IPS-11a (cell line): ENCODE results near the gene ARFGAP1.
"Not testable (repeated sequence)": the region's sequence is repeated elsewhere in the genome, so short reads cannot be mapped to it uniquely, and the experiment has no call there.

Experiments used
- H3K4me3 ChIP-seq: one replicate; pipeline ENCODE4 v1.5.1; 2013; ENCODE audit warnings: low read depth, low read length, control low read depth

ARFGAP1 gene

DNA sequence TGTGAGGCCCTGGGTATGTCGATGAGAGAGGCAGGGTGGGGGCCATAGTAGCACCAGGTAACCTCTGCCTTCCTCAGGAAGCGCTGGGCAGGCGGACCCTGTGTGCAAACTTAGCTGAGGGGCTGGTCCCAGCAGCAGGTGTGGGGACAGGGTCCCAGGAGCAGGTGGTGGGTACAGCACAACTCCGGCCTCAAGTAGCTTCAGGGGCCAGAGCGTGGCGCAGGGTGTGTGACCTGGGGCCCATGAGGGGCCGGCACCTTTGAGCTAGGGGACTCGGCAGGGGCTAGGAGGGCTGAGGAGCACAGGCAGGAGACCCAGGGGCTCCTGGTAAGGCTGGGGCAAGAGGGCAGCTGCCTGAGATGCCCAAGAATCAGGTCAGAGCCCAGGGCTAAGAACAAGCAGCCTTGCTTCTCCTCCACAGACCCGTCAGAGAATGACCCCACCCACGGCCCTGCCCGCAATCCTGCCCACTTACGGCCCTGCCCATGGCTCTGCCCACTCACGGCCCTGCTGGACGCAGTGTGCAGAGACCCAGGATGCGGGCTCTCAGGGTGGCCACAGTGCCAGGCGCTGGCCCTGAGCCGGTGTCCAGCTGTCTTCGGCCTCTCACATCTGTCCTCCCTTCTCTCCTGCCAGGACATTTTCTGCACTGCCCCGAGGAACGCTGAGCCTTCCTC lies 57.6 kb downstream of the ARFGAP1 start:
- no peak overlapping the region for H3K4me3 ChIP-seq

DNA sequence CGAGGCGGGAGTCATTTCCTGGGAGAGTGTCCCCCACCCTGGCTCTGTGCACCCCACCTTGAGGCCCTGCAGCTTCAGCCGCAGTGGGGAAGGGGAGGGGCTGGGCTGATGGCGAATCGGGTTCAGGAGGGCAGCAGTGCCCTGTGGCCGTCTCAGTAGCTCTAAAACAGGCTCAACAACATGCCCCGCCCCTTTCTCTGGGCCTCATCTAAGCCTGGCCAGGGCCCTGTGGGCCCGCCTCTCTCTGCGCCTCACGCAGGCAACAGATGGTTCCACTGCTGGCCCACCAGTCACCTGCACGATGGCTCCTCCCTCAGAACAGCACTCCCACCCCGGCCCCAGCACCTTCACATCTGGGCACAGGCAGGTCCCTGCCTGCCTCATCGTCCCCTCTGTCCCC lies 58.3 kb downstream of the ARFGAP1 start:
- no peak overlapping the region for H3K4me3 ChIP-seq

DNA sequence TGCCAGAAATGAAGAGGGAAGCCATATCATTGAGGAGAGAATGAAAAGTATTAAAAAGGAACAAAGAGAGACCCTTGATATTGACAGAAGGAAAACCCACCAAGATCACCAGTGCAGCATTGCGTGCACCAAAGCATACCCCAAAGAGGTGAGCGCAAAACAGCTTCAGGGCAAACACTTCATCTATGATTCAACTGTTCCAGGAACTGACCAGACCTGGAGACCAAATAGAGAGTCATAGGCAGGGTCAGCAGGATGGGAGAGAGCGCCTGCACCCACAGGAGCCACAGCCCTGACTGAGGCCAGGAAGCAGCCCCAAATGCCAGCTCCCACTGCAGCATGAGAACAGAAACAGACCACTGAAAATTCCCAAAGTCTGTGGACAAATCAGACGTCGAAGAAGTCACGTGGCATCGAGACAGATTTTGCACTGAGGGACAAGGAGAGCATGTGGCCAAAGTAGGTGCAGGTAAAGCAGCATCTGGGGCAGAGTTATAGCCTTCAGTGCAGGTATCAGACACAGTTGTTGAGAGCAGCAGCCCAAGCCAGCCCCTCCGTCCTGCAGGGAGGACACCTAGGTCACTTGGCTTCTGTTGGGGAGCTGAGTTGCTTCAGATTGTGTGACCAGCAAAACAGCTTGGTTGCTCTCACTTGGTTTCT lies 59.3 kb downstream of the ARFGAP1 start:
- H3K4me3 ChIP-seq: no peak overlapping the region

DNA sequence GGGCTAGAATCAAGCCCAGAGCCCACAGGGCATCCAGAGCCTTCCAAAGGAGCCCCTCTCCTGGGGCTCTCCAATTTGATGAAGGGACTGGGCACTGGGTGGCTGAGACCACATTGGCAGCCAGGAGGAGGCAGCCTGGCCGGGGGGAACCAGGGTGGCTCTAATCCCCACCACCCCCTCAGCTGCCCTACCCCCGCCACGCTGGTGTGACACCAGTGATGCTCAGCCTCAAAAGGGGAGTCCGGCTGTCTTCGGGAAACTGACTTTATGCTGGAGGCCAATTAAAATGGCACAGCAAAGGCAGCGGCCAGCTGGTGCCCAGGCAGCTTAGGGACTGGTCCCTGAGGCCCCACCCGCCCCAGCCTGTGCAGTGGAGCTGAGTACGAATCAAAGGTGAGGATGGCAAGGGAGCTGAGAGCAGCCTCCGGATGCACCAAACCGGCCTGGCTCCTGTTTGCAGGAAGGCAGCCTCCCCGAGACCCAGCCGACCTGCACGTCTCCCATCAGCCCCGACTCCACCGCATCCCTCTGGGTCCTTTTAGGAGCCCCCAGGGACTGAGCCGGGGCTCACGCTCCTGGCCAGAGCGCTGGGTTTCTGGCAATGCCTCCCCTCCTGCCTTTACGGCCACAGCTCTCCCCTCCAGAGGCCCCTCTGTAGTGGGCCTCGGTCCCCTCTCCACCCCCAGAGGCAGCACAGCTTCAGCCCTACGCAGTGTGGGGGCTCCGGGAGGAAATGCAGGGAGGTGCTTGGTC lies 60.1 kb downstream of the ARFGAP1 start:
- no peak overlapping the region for H3K4me3 ChIP-seq

DNA sequence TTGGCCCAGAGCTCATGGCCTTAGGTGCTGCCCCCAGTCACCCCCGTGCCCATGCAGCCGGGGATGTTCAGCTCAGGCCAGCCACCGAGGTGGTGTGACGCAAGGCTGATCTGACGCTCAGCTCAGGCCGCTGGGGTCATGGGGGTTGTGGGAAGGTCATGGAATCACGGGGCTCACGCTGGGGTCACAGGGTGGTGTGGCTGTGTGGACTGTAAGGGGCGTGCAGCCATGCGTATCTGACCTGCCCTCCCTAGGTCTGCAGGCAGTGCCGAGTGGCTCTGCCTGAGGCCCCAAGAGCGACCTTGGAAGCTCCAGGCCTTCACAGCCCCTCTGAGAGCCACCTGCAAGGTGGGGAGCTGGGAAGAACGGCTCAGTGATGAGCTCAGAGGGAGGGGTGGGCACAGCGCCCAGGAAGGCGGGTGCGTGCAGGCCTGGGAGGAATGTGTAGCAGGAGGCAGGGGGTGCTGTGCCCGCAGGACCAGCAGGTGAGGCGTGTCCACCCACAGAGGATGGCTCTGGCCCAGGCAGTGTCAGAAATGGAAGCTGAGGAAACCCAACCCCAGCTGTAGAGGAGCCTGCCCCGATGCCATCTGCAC lies 60.7 kb downstream of the ARFGAP1 start:
- no peak overlapping the region for H3K4me3 ChIP-seq

DNA sequence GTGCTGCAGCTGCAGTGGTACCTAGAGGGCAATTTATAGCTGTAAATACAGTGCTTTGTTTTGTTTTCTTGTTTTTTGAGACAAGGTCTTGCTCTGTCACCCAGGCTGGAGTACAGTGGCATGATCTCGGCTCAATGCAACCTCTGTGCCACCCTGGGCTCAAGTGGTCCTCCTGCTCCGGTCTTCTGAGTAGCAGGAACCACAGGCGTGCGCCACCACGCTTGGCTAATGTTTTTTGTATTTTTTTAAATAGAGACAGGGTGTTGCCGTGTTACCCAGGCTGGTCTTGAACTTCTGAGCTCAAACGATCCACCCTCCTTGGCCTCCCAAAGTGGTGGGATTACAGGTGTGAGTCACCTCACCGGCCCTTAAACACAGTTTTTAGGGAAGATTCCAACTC lies 61.7 kb downstream of the ARFGAP1 start:
- H3K4me3 ChIP-seq: no peak overlapping the region

DNA sequence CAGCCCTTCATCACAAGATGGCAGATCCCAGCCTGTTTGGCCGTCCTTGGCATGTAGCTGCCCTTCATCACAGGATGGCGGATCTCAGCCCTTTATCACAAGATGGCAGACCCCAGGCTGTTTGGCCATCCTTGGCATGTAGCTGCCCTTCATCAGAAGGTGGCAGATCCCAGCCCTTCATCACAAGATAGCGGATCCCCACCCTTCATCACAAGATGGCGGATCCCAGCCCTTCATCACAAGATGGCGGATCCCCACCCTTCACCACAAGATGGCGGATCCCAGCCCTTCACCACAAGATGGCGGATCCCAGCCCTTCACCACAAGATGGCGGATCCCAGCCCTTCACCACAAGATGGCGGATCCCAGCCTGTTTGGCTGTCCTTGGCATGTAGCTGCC lies 62.4 kb downstream of the ARFGAP1 start:
- H3K4me3 ChIP-seq: not testable (repeated sequence)

DNA sequence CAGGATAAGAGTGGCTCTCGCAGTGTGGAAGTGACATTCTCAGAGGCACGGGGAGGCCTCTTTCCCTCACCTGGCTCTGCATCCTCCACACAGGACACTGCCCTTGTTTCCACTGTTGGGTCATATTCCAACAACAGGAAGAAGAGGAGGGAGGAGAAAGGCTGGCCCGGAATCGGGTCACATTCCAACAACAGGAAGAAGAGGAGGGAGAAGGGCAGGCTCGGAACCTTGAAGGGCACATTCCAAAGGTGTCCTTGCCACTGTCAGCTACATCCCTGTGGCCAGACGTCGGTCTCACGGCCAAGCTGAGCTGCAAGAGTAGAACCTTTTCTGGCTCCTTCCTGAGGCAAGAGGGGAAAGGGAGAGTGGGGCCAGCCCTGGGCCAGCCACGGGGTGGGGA lies 63.1 kb downstream of the ARFGAP1 start:
- no peak overlapping the region for H3K4me3 ChIP-seq

DNA sequence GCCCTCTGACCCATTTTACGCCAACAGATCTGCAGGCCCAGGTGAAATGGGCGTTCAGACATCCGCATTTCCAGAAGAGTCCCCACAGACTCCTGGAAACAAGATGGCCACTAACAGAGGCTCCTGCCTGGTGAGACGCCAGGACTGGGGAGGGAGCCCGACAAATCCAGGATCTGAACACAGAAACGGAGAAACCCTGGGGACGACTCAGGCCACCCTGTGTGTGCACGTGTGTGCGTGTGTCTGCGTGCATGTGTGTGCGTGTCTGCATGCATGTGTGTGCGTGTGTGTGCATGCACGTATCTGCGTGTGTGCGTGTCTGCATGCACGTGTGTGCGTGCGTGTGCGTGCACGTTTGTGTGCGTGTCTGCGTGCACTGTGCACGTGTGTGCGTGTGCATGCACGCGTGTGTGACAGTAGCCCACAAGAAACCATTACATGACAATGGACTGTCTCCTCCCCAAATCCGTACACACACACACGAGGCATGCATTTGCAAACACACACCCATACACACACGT lies 63.7 kb downstream of the ARFGAP1 start:
- no peak overlapping the region for H3K4me3 ChIP-seq

DNA sequence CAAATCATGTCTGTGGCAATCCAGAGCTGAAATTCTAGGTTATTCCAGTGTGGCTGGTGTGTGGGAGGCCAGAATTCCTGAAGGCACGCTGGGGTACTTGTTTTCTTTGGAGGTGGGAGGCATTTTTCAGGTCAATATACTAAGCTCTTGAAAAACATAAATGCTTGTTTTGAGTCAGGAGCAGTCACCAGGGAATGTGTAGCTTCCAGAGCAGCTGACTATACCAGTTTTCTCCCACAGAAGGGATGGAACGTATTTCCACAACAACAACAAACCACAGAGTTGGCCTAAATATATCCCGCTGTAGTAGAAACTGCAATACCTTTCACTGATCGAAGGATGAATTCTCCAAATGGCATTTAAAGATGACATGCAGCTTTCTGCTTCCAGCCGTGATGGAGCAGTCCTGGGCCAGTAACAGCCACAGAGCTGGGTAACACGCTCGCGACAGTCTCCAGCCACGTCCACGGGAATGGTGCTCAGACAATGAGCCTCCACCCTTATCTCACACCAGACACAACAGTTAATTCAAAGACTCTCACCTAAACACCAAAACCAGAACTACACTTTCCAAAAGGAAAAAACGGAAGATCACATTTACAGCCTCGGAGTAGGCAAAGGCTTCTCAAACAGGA lies 65.3 kb downstream of the ARFGAP1 start:
- H3K4me3 ChIP-seq: no peak overlapping the region
